Fibroblast of lung (primary cell): ENCODE measurements around the gene RTF1. TPM values are rescaled to one million over a fixed set of nuclear protein-coding genes. Genes with fewer than 3 reads are reported as not detected.

Experiments
- DNase-seq, 2 donors: peaks; one replicate each; pipeline versions ENCODE4 v3.0.0 to v3.0.0-alpha.2; 2010; ENCODE audit warnings: low read depth in 2 of 2
- H2AFZ ChIP-seq: 2 replicates; pipeline ENCODE4 v1.5.1; 2012; ENCODE audit warnings: low read length, control low read depth, inconsistent platforms
- H3K27ac ChIP-seq: 2 replicates; pipeline ENCODE4 v1.5.1; 2011; ENCODE audit warnings: low read length, control low read depth; ENCODE audit not compliant: insufficient read depth
- H3K27me3 ChIP-seq: 2 replicates; pipeline ENCODE4 v1.5.1; 2011; ENCODE audit warnings: mild to moderate bottlenecking, low read length; ENCODE audit not compliant: control insufficient read depth, insufficient read depth
- H3K36me3 ChIP-seq: 2 replicates; pipeline ENCODE4 v1.5.1; 2011; ENCODE audit warnings: low read length; ENCODE audit not compliant: control insufficient read depth, insufficient read depth
- H3K4me1 ChIP-seq: 2 replicates; pipeline ENCODE4 v1.5.1; 2011; ENCODE audit warnings: low read length; ENCODE audit not compliant: control insufficient read depth, insufficient read depth; ENCODE audit errors: extremely low read depth
- H3K4me2 ChIP-seq: 2 replicates; pipeline ENCODE4 v1.5.1; 2011; ENCODE audit warnings: low read length, control low read depth; ENCODE audit not compliant: insufficient read depth; ENCODE audit errors: extremely low read depth
- H3K4me3 ChIP-seq, 4 experiments: fragments of 200-600 bp in 1 of 4; sonication (generic) in 1 of 4; replicated peaks in 1 of 4; 2 replicates each; pipeline ENCODE4 v1.5.1; 2011 to 2016; ENCODE audit warnings: low read length in 4 of 4, low read depth in 3 of 4, mild to moderate bottlenecking in 3 of 4, control low read depth in 2 of 4, inconsistent platforms in 1 of 4, mixed read lengths in 1 of 4; ENCODE audit not compliant: insufficient read depth in 1 of 4; ENCODE audit errors: control extremely low read depth in 1 of 4
- H3K79me2 ChIP-seq: 2 replicates; pipeline ENCODE4 v1.5.1; 2012; ENCODE audit warnings: mild to moderate bottlenecking, low read length, inconsistent platforms; ENCODE audit not compliant: control insufficient read depth, insufficient read depth
- H3K9ac ChIP-seq: 2 replicates; pipeline ENCODE4 v1.5.1; 2011; ENCODE audit warnings: mild to moderate bottlenecking, low read length, control low read depth; ENCODE audit not compliant: insufficient read depth
- H3K9me3 ChIP-seq: 2 replicates; pipeline ENCODE4 v1.5.1; 2012; ENCODE audit warnings: low read depth, low read length; ENCODE audit not compliant: control insufficient read depth, insufficient read depth
- H4K20me1 ChIP-seq: 2 replicates; pipeline ENCODE4 v1.5.1; 2011; ENCODE audit warnings: low read length; ENCODE audit not compliant: control insufficient read depth, insufficient read depth; ENCODE audit errors: extremely low read depth
- EZH2 ChIP-seq: IDR thresholded peaks from 2 replicates; pipeline ENCODE4 v1.5.1; 2012; ENCODE audit warnings: low read length, control low read depth, mild to moderate bottlenecking; ENCODE audit errors: missing control alignments
- polyA plus RNA-seq, 2 donors: library from polyadenylated mRNA; depleted of rRNA in 1 of 2; stranded (reverse) in 1 of 2; unstranded in 1 of 2; fragments of >200 nt; gene quantifications; 2 replicates each; pipeline ENCODE4 v1.2.1, GENCODE V29; 2011 to 2012; ENCODE audit warnings: missing spikeins in 1 of 2
- total RNA-seq: library from RNA; depleted of rRNA; stranded (reverse); fragments of >200 nt; gene quantifications from 2 replicates; pipeline ENCODE4 v1.2.1, GENCODE V29; 2014
- TF ChIP-seq, protein P1 (sequence below), 2 donors: IDR thresholded peaks in 1 of 2; conservative IDR thresholded peaks in 1 of 2; 1 replicate in 1 of 2; 2 replicates in 1 of 2; pipeline ENCODE4 v1.5.1; 2011 to 2012; ENCODE audit warnings: low read length in 2 of 2, control low read depth in 1 of 2, inconsistent platforms in 1 of 2, low read depth in 1 of 2, mild to moderate bottlenecking in 1 of 2

The RTF1 gene
- total and polyA plus RNA-seq, 2 donors (not counting 1 experiment from before 2014, with no cell fraction given) = 16.0 to 38.9 TPM

- no peak overlapping the region for H2AFZ ChIP-seq
- DNase-seq = peak in 1 of 2 donors; percentile 35
- H3K4me2 ChIP-seq = no peak overlapping the region
- no peak overlapping the region for H3K9ac ChIP-seq
- H3K9me3 ChIP-seq = no peaks in the 10 kb centered on the region
- peaks cover 18% of the 10 kb centered on the region for H3K4me1 ChIP-seq
- TF ChIP-seq, protein P1, sequence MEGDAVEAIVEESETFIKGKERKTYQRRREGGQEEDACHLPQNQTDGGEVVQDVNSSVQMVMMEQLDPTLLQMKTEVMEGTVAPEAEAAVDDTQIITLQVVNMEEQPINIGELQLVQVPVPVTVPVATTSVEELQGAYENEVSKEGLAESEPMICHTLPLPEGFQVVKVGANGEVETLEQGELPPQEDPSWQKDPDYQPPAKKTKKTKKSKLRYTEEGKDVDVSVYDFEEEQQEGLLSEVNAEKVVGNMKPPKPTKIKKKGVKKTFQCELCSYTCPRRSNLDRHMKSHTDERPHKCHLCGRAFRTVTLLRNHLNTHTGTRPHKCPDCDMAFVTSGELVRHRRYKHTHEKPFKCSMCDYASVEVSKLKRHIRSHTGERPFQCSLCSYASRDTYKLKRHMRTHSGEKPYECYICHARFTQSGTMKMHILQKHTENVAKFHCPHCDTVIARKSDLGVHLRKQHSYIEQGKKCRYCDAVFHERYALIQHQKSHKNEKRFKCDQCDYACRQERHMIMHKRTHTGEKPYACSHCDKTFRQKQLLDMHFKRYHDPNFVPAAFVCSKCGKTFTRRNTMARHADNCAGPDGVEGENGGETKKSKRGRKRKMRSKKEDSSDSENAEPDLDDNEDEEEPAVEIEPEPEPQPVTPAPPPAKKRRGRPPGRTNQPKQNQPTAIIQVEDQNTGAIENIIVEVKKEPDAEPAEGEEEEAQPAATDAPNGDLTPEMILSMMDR (conservative IDR thresholded peaks at IDR 0.05 in 1 of 2, IDR thresholded peaks at IDR 0.05 in 1 of 2; ENCODE audit: low read depth in 1 of 2, low read length in 2 of 2) = no peak
- TF ChIP-seq EZH2 = no peak
- H3K4me3 ChIP-seq = no peak overlapping the region
- H3K27me3 ChIP-seq = no peaks in the 10 kb centered on the region
- no peaks in the 10 kb centered on the region for H4K20me1 ChIP-seq
- H3K36me3 ChIP-seq = no peaks in the 10 kb centered on the region
- H3K27ac ChIP-seq = no peak overlapping the region
- H3K79me2 ChIP-seq = no peaks in the 10 kb centered on the region
These were observed 70.9 kb downstream of the RTF1 start for GRCh38 chr15:41487802-41488201.

DNA sequence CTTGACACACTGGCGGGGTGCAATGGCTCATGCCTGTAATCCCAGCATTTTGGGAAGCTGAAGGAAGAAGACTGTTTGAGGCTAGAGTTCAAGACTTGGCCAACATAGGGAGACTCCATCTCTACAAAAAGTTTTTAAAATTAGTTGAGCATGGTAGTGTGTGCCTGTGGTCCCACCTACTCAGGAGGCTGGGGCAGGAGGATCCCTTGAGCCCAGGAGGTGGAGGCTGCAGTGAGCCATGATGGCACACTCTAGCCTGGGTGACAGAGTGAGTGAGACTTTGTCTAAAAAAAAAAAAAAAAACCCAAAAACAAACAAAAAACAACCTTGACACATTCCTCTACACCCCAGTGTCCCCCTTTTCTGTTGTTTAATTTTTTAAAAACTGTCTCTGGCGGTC lies 72.7 kb downstream of the RTF1 start:
- H3K4me1 ChIP-seq = peaks cover 18% of the 10 kb centered on the region
- no peaks in the 10 kb centered on the region for H3K79me2 ChIP-seq
- no peak overlapping the region for H2AFZ ChIP-seq
- no peak overlapping the region for H3K9ac ChIP-seq
- H3K27me3 ChIP-seq = no peaks in the 10 kb centered on the region
- no peak for DNase-seq
- no peaks in the 10 kb centered on the region for H3K9me3 ChIP-seq
- no peak overlapping the region for H3K27ac ChIP-seq
- H3K4me3 ChIP-seq = no peak overlapping the region
- H3K36me3 ChIP-seq = no peaks in the 10 kb centered on the region
- TF ChIP-seq, protein P1 (conservative IDR thresholded peaks at IDR 0.05 in 1 of 2, IDR thresholded peaks at IDR 0.05 in 1 of 2; ENCODE audit: low read depth in 1 of 2, low read length in 2 of 2) = no peak
- no peak for TF ChIP-seq EZH2
- H4K20me1 ChIP-seq = no peaks in the 10 kb centered on the region
- no peak overlapping the region for H3K4me2 ChIP-seq

DNA sequence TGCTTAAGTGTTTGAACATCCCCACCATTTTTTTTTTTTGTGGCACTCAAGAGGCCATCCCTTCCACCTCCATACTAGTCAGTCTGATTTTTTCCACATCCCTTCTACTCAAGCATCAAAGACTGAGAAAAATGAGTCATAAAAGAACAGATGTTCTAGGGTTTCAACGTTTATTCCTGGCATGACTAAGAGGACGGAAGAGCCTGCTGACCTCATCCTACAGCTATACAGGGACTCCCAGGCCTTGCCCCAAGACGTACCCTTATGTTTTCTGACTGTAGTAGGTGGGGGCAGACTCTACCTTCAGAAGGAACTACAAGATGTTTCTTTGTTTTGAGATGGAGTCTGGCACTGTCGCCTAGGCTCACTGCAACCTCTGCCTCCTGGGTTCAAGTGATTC lies 73.5 kb downstream of the RTF1 start:
- H3K9ac ChIP-seq = no peak overlapping the region
- peak overlapping the region; percentile 72 for H3K27ac ChIP-seq
- no peaks in the 10 kb centered on the region for H3K36me3 ChIP-seq
- no peaks in the 10 kb centered on the region for H4K20me1 ChIP-seq
- no peaks in the 10 kb centered on the region for H3K79me2 ChIP-seq
- no peaks in the 10 kb centered on the region for H3K9me3 ChIP-seq
- peak overlapping the region; percentile 60 for H3K4me2 ChIP-seq
- DNase-seq = peak; percentile 97 to 98
- no peak for TF ChIP-seq EZH2
- TF ChIP-seq, protein P1 (conservative IDR thresholded peaks at IDR 0.05 in 1 of 2, IDR thresholded peaks at IDR 0.05 in 1 of 2; ENCODE audit: low read depth in 1 of 2, low read length in 2 of 2) = no peak
- H2AFZ ChIP-seq = no peak overlapping the region
- H3K4me1 ChIP-seq = peaks cover 18% of the 10 kb centered on the region
- H3K4me3 ChIP-seq = no peak overlapping the region
- no peaks in the 10 kb centered on the region for H3K27me3 ChIP-seq
